B cell (primary cell): ENCODE results near the gene MBP. TPM values are rescaled to one million over a fixed set of nuclear protein-coding genes. Genes with fewer than 3 reads are reported as not detected.

Source experiments
- ATAC-seq: fragments of 200-7000 bp; cut with Tn5 transposase; one replicate; pipeline ENCODE4 v1.10.0; 2021; ENCODE audit warnings: low read depth, mild to moderate bottlenecking, moderate number of reproducible peaks, moderate library complexity
- CTCF ChIA-PET: fragments of 350-600 bp; sonication (Branson Sonifier 250); formaldehyde crosslinking; loops from one replicate; lab custom pipeline; 2021; ENCODE audit warnings: antibody characterized with exemption, inconsistent platforms; lab: Charles Lee
- POLR2A ChIA-PET: fragments of 350-600 bp; sonication (Branson Sonifier 250); formaldehyde crosslinking; loops from one replicate; lab custom pipeline; 2021; ENCODE audit warnings: antibody characterized with exemption; lab: Charles Lee
- DNase-seq: peaks from one replicate; pipeline ENCODE4 v3.0.0; 2013
- H2AFZ ChIP-seq: 2 replicates; pipeline ENCODE4 v1.6.1; 2012; ENCODE audit warnings: mild to moderate bottlenecking, low read depth, low read length; ENCODE audit not compliant: insufficient read depth, poor library complexity, severe bottlenecking
- H3K27ac ChIP-seq, 2 donors: 1 replicate in 1 of 2; 2 replicates in 1 of 2; pipeline ENCODE4 v1.5.1; 2012 to 2013; ENCODE audit warnings: low read length in 2 of 2, mild to moderate bottlenecking in 2 of 2, moderate library complexity in 1 of 2
- H3K27me3 ChIP-seq, 4 experiments: fragments of 200-600 bp in 1 of 4; sonication (generic) in 1 of 4; replicated peaks in 1 of 4; 1 replicate in 2 of 4; 2 replicates in 2 of 4; pipeline versions ENCODE4 v1.6.1 to v1.7.0; 2013 to 2016; ENCODE audit warnings: low read length in 3 of 4, mild to moderate bottlenecking in 2 of 4, mixed read lengths in 1 of 4, moderate library complexity in 1 of 4; ENCODE audit not compliant: insufficient read depth in 4 of 4, control insufficient read depth in 3 of 4; ENCODE audit errors: control extremely low read depth in 1 of 4
- H3K36me3 ChIP-seq, 2 experiments: replicated peaks in 1 of 2; 1 replicate in 1 of 2; 2 replicates in 1 of 2; pipeline versions ENCODE4 v1.6.1 to v1.7.1; 2013; ENCODE audit warnings: low read length in 1 of 2; ENCODE audit not compliant: insufficient read depth in 2 of 2, control insufficient read depth in 1 of 2; ENCODE audit errors: control extremely low read depth in 1 of 2, extremely low read depth in 1 of 2
- H3K4me1 ChIP-seq, 2 donors: fragments of 200-600 bp in 1 of 2; sonication (generic) in 1 of 2; 1 replicate in 1 of 2; 2 replicates in 1 of 2; pipeline versions ENCODE4 v1.5.1 to v1.6.1; 2013 to 2017; ENCODE audit warnings: low read length in 2 of 2; ENCODE audit not compliant: control insufficient read depth in 2 of 2, insufficient read depth in 2 of 2
- H3K4me2 ChIP-seq: replicated peaks from 2 replicates; pipeline ENCODE3; 2012; ENCODE audit warnings: mild to moderate bottlenecking, low read depth, low read length; ENCODE audit not compliant: poor library complexity, severe bottlenecking
- H3K4me3 ChIP-seq, 5 experiments: fragments of 200-600 bp in 1 of 5; sonication (generic) in 1 of 5; 1 replicate in 3 of 5; 2 replicates in 2 of 5; pipeline versions ENCODE4 v1.5.1 to v1.7.0; 2011 to 2016; ENCODE audit warnings: low read length in 4 of 5, mild to moderate bottlenecking in 4 of 5, low read depth in 2 of 5, control low read depth in 1 of 5, moderate library complexity in 1 of 5; ENCODE audit not compliant: insufficient read depth in 1 of 5; ENCODE audit errors: control extremely low read depth in 1 of 5, extremely low read depth in 1 of 5
- H3K79me2 ChIP-seq: fragments of 200-600 bp; sonication (generic); one replicate; pipeline ENCODE4 v1.6.0; 2016; ENCODE audit warnings: low read length; ENCODE audit not compliant: control insufficient read depth, insufficient read depth
- H3K9ac ChIP-seq: fragments of 200-600 bp; sonication (generic); 2 replicates; pipeline ENCODE4 v1.6.1; 2017; ENCODE audit warnings: mild to moderate bottlenecking, low read length, moderate library complexity
- H3K9me3 ChIP-seq, 3 donors: one replicate each; pipeline versions ENCODE4 v1.6.1 to v1.7.1; 2013; ENCODE audit warnings: low read length in 2 of 3; ENCODE audit not compliant: control insufficient read depth in 2 of 3, insufficient read depth in 1 of 3; ENCODE audit errors: control extremely low read depth in 1 of 3
- H4K20me1 ChIP-seq: 2 replicates; pipeline ENCODE4 v1.6.0; 2012; ENCODE audit warnings: mild to moderate bottlenecking, low read length; ENCODE audit not compliant: insufficient read depth, control insufficient read depth, poor library complexity, severe bottlenecking
- H3K27ac Mint-ChIP-seq: one replicate; pipeline ENCODE4 v1.8.0; 2021; ENCODE audit warnings: mixed read lengths
- H3K27me3 Mint-ChIP-seq: one replicate; pipeline ENCODE4 v1.8.0; 2021; ENCODE audit warnings: mixed read lengths
- H3K4me1 Mint-ChIP-seq: one replicate; pipeline ENCODE4 v1.8.0; 2021; ENCODE audit warnings: mixed read lengths
- H3K4me3 Mint-ChIP-seq: one replicate; pipeline ENCODE4 v1.8.0; 2021; ENCODE audit warnings: mixed read lengths
- H3K9me3 Mint-ChIP-seq: one replicate; pipeline ENCODE4 v1.8.0; 2022; ENCODE audit warnings: mixed read lengths; ENCODE audit not compliant: insufficient read depth
- EZH2 ChIP-seq: IDR thresholded peaks from 2 replicates; pipeline ENCODE4 v1.6.1; 2012; ENCODE audit warnings: borderline replicate concordance, low read depth, mild to moderate bottlenecking, moderate library complexity, low read length; ENCODE audit not compliant: insufficient read depth, poor library complexity, severe bottlenecking
- WGBS: methylation state at CpG from one replicate; pipeline ENCODE4 v1.1.5; 2013; ENCODE audit warnings: missing lambda C conversion rate; ENCODE audit not compliant: insufficient coverage; 5-methylcytosine and 5-hydroxymethylcytosine counted together
- intact Hi-C: fragments of 100-400 bp; cut with micrococcal nuclease; formaldehyde crosslinking; loops from one replicate; pipeline ENCODE4 v1.10.0; 2022
- polyA plus RNA-seq: library from polyadenylated mRNA; depleted of rRNA; stranded (reverse); fragments of >200 nt; gene quantifications from 2 replicates; pipeline ENCODE4 v1.2.3, GENCODE V29; 2012
- total RNA-seq, 2 donors: library from RNA; stranded (reverse); fragments of 120-200 nt in 1 of 2; gene quantifications; 1 replicate in 1 of 2; 2 replicates in 1 of 2; pipeline versions ENCODE4 v1.2.3 to v1.2.4, GENCODE V29; 2013 to 2022
- TF ChIP-seq, protein P1 (sequence below): fragments of 200-600 bp; IDR thresholded peaks from one replicate; pipeline ENCODE4 v1.8.0; 2022; ENCODE audit warnings: antibody characterized with exemption, mild to moderate bottlenecking

The MBP gene
- total and polyA plus RNA-seq, 2 donors (not counting 1 experiment from before 2014, with no cell fraction given), result 30.1 to 192 TPM

DNA sequence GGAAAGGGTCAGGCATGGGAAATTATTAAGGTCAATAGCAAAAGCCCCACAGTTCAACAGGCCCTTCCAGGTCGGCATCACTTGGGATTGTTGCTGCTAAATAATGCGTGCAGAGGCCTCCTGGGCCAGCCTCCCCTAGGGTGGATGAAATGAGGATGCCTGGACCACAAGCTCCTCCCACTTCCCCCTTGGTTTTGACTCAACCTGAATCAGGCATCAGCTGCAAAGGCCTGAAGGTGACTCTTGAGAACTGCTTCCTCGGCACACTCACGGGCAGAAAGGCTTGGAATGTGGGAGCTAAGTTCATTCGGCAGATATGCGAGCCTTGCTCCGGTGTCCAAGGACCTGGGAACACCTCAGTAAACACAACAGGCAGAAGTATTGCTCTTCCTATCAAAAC, 69.3 kb downstream of the MBP start:
- Histone ChIP-seq H3K4me3 (peak overlapping the region in 1 of 5 experiments; percentile 17), H3K4me2 (peak overlapping the region; percentile 46), H2AFZ (no peak overlapping the region), H3K9ac (peak overlapping the region; percentile 22), H4K20me1 (no peaks in the 10 kb centered on the region), H3K27ac (peak overlapping the region; percentile 91 to 97), H3K79me2 (peaks cover 23% of the 10 kb centered on the region), H3K36me3 (peaks cover 1 to 13% of the 10 kb centered on the region in 2 experiments), H3K4me1 (peaks cover 85 to 87% of the 10 kb centered on the region in 2 donors), H3K9me3 (peaks cover 0 to 13% (median 0%) of the 10 kb centered on the region in 3 donors), H3K27me3 (no peaks in the 10 kb centered on the region)
- DNase-seq (peak; percentile 70), ATAC-seq (peak; percentile 8)
- CTCF ChIA-PET, result interaction anchor here (0.8 to 3.5 kb wide), 11 partner anchors 8 to 149 kb away, joined by 3 to 32 read pairs (median 6); no protein-coding TSS in a partner anchor
- peak overlapping the region; percentile 100 for H3K27ac Mint-ChIP-seq
- TF ChIP-seq, protein P1, sequence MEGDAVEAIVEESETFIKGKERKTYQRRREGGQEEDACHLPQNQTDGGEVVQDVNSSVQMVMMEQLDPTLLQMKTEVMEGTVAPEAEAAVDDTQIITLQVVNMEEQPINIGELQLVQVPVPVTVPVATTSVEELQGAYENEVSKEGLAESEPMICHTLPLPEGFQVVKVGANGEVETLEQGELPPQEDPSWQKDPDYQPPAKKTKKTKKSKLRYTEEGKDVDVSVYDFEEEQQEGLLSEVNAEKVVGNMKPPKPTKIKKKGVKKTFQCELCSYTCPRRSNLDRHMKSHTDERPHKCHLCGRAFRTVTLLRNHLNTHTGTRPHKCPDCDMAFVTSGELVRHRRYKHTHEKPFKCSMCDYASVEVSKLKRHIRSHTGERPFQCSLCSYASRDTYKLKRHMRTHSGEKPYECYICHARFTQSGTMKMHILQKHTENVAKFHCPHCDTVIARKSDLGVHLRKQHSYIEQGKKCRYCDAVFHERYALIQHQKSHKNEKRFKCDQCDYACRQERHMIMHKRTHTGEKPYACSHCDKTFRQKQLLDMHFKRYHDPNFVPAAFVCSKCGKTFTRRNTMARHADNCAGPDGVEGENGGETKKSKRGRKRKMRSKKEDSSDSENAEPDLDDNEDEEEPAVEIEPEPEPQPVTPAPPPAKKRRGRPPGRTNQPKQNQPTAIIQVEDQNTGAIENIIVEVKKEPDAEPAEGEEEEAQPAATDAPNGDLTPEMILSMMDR, result no peak
- H3K27me3 Mint-ChIP-seq, result no peaks in the 10 kb centered on the region
- intact Hi-C loops, result loop anchor here (2.0 to 10.0 kb wide), 3 partner anchors 80 to 568 kb away; partner anchors contain the start of genes ZNF236 and ZNF516
- H3K4me1 Mint-ChIP-seq, result peaks cover 87% of the 10 kb centered on the region
- 0% methylated on average over 2 of the region's 7 CpGs for WGBS
- peak overlapping the region; percentile 77 for H3K4me3 Mint-ChIP-seq
- peaks cover 5% of the 10 kb centered on the region for H3K9me3 Mint-ChIP-seq
- POLR2A ChIA-PET, result interaction anchor here (0.9 to 2.2 kb wide), 6 partner anchors 9 to 68 kb away, joined by 3 to 10 read pairs (median 6); partner anchors contain the start of gene MBP

DNA sequence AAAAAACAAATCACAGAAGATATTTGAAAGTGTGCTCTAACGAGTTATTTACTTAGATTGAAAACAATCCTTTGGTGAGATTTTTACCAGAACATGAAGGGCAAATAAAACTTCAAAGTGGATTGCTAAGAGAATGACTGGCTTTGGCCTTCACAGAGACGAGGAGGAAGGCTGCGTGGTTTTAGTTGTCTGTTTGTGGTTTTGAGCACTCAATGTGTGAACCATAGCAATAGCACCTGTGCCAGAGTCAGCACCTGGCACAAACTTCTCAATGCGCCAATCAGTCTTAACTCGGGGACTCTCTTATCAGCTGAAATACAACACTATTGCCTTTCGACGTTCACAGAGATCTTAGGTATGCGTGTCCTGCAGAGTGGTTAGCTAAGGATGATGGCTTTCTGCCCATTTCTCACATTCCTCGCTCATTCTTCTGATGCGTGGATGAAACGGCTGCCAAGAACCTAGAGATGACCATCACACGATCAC, 70.0 kb downstream of the MBP start:
- ChIA-PET POLR2A (interaction anchor here (0.9 to 2.2 kb wide), 7 partner anchors 8 to 69 kb away, joined by 3 to 10 read pairs (median 4); partner anchors contain the start of gene MBP), CTCF (interaction anchor here (0.9 to 3.5 kb wide), 14 partner anchors 10 to 150 kb away, joined by 3 to 32 read pairs (median 6); no protein-coding TSS in a partner anchor)
- no peak for TF ChIP-seq EZH2
- TF ChIP-seq, protein P1, result no peak
- H3K27me3 ChIP-seq, result no peaks in the 10 kb centered on the region
- peaks cover 80% of the 10 kb centered on the region for H3K4me1 Mint-ChIP-seq
- 35% methylated on average over 10 of the region's 12 CpGs for WGBS
- H3K79me2 ChIP-seq, result peaks cover 24% of the 10 kb centered on the region
- H3K27ac ChIP-seq, result peak overlapping the region; percentile 91 to 97
- H3K9ac ChIP-seq, result peak overlapping the region; percentile 22
- DNase-seq (peak; percentile 87), ATAC-seq (peak; percentile 48)
- peak overlapping the region; percentile 77 for H3K4me3 Mint-ChIP-seq
- no peaks in the 10 kb centered on the region for H3K27me3 Mint-ChIP-seq
- H3K4me3 ChIP-seq, result peak overlapping the region in 1 of 5 experiments; percentile 17
- peaks cover 0 to 13% (median 0%) of the 10 kb centered on the region in 3 donors for H3K9me3 ChIP-seq
- H3K4me1 ChIP-seq, result peaks cover 78 to 80% of the 10 kb centered on the region in 2 donors
- peaks cover 1 to 13% of the 10 kb centered on the region in 2 experiments for H3K36me3 ChIP-seq
- H3K9me3 Mint-ChIP-seq, result peaks cover 5% of the 10 kb centered on the region
- H2AFZ ChIP-seq, result peak overlapping the region; percentile 44
- H3K27ac Mint-ChIP-seq, result peak overlapping the region; percentile 100
- intact Hi-C loops, result loop anchor here (1.0 to 10.0 kb wide), 4 partner anchors 8 to 568 kb away; partner anchors contain the start of genes ZNF236 and ZNF516
- no peaks in the 10 kb centered on the region for H4K20me1 ChIP-seq
- peak overlapping the region; percentile 46 for H3K4me2 ChIP-seq
